Natural killer cell (primary cell): ENCODE data around the gene CRACR2A. TPM values are rescaled to one million over a fixed set of nuclear protein-coding genes. Genes with fewer than 3 reads are reported as not detected.

ENCODE experiments used
- ATAC-seq, 3 donors: fragments of 150-1000 bp in 2 of 3; fragments of 200-7000 bp in 1 of 3; cut with Tn5 transposase; 1 replicate in 1 of 3; 2 replicates in 2 of 3; pipeline ENCODE4 v1.10.0; 2021; ENCODE audit warnings: mild to moderate bottlenecking in 2 of 3, moderate library complexity in 2 of 3
- DNase-seq, 2 donors: peaks; one replicate each; pipeline versions ENCODE4 v3.0.0 to v3.0.0-alpha.2; 2013 to 2021; ENCODE audit warnings: mixed read lengths in 1 of 2
- H3K27ac ChIP-seq: one replicate; pipeline ENCODE4 v1.5.1; 2013; ENCODE audit warnings: mild to moderate bottlenecking, low read length
- H3K27me3 ChIP-seq: one replicate; pipeline ENCODE4 v1.6.1; 2013; ENCODE audit warnings: low read length; ENCODE audit not compliant: control insufficient read depth, insufficient read depth
- H3K36me3 ChIP-seq: one replicate; pipeline ENCODE4 v1.6.1; 2013; ENCODE audit warnings: low read length; ENCODE audit not compliant: control insufficient read depth, insufficient read depth
- H3K4me1 ChIP-seq: one replicate; pipeline ENCODE4 v1.6.1; 2013; ENCODE audit warnings: low read length; ENCODE audit not compliant: control insufficient read depth, insufficient read depth
- H3K4me3 ChIP-seq: one replicate; pipeline ENCODE4 v1.5.1; 2013; ENCODE audit warnings: low read length
- H3K9me3 ChIP-seq: one replicate; pipeline ENCODE4 v1.6.1; 2013; ENCODE audit warnings: low read length; ENCODE audit not compliant: control insufficient read depth, insufficient read depth
- H3K27ac Mint-ChIP-seq, 2 donors: one replicate each; pipeline ENCODE4 v1.8.0; 2022; ENCODE audit warnings: mild to moderate bottlenecking in 2 of 2, mixed read lengths in 2 of 2, moderate library complexity in 1 of 2
- H3K27me3 Mint-ChIP-seq, 2 donors: one replicate each; pipeline ENCODE4 v1.8.0; 2022; ENCODE audit warnings: low read depth in 2 of 2, mixed read lengths in 2 of 2
- H3K36me3 Mint-ChIP-seq: one replicate; pipeline ENCODE4 v1.8.0; 2022; ENCODE audit warnings: mixed read lengths
- H3K4me1 Mint-ChIP-seq, 2 donors: one replicate each; pipeline ENCODE4 v1.8.0; 2022; ENCODE audit warnings: mixed read lengths in 2 of 2
- H3K4me3 Mint-ChIP-seq: one replicate; pipeline ENCODE4 v1.8.0; 2022; ENCODE audit warnings: mild to moderate bottlenecking, moderate library complexity, mixed read lengths
- H3K9me3 Mint-ChIP-seq, 2 donors: one replicate each; pipeline ENCODE4 v1.8.0; 2022; ENCODE audit warnings: mixed read lengths in 2 of 2
- WGBS: methylation state at CpG from one replicate; pipeline ENCODE4 v1.1.7; 2013; ENCODE audit warnings: missing lambda C conversion rate; ENCODE audit not compliant: insufficient coverage; 5-methylcytosine and 5-hydroxymethylcytosine counted together
- intact Hi-C: fragments of 100-400 bp; cut with micrococcal nuclease; formaldehyde crosslinking; loops from one replicate; pipeline ENCODE4 v1.14.2; 2022
- total RNA-seq, 4 donors: library from RNA; stranded (reverse); fragments of 120-200 nt in 1 of 4; gene quantifications; one replicate each; pipeline versions ENCODE4 v1.2.3 to v1.2.4, GENCODE V29; 2013 to 2022
- TF ChIP-seq, protein P1 (sequence below): fragments of 200-600 bp; IDR thresholded peaks from one replicate; pipeline ENCODE4 v1.8.0; 2022; ENCODE audit warnings: antibody characterized with exemption

The CRACR2A gene
- total RNA-seq, 3 donors from 2014 or later (not counting 1 experiment from before 2014, with no cell fraction given) = 59.8 to 94.4 (median 80.5) TPM

DNA sequence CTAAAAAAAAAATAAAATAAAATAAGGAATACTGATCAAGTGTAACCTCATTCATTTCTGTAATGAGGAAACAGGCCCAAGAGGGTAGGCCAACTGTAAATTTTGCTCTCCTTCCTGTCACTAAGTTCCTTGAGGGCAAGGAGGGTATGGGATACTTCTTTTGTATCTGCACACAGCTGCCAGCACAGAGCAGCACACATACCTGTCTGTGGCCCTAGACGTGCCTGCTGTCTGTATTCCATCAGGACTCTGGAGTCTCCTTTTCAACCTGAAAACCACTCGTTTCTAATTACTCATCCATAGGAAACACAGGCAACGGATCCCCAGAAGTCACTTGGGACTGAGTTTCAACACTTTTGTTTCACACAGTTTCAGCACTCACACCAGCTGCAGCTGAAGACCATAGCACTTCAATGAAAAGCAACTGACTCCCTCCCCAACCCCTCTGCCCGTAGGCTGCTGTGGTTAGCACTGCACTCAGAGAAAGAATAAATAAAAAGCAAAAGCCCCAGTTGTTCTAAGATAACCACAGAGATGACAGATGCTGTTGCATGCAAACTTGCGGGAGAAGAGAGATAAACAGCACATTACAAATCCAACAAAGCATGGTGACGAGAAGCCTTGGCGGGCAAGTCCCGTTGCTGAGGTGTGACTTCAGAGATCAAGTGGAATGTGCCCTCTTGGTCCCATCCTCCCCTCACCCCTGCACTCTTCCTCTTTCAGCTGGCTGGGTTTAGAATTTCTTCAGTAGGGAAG, 24.9 kb downstream of the CRACR2A start:
- TF ChIP-seq, protein P1, sequence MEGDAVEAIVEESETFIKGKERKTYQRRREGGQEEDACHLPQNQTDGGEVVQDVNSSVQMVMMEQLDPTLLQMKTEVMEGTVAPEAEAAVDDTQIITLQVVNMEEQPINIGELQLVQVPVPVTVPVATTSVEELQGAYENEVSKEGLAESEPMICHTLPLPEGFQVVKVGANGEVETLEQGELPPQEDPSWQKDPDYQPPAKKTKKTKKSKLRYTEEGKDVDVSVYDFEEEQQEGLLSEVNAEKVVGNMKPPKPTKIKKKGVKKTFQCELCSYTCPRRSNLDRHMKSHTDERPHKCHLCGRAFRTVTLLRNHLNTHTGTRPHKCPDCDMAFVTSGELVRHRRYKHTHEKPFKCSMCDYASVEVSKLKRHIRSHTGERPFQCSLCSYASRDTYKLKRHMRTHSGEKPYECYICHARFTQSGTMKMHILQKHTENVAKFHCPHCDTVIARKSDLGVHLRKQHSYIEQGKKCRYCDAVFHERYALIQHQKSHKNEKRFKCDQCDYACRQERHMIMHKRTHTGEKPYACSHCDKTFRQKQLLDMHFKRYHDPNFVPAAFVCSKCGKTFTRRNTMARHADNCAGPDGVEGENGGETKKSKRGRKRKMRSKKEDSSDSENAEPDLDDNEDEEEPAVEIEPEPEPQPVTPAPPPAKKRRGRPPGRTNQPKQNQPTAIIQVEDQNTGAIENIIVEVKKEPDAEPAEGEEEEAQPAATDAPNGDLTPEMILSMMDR = no peak
- intact Hi-C loops = loop anchor here (1.0 to 2.0 kb wide), 3 partner anchors 17 to 592 kb away; no protein-coding TSS in a partner anchor
- H3K36me3 Mint-ChIP-seq = peaks cover 5% of the 10 kb centered on the region
- H3K27ac ChIP-seq = peak overlapping the region; percentile 89
- H3K36me3 ChIP-seq = peaks cover 29% of the 10 kb centered on the region
- H3K4me1 ChIP-seq = peaks cover 39% of the 10 kb centered on the region
- peak overlapping the region; percentile 88 for H3K4me3 Mint-ChIP-seq
- peak overlapping the region; percentile 88 to 95 for H3K27ac Mint-ChIP-seq
- 4% methylated on average over 8 of the region's 8 CpGs for WGBS
- no peaks in the 10 kb centered on the region for H3K27me3 ChIP-seq
- H3K27me3 Mint-ChIP-seq = no peaks in the 10 kb centered on the region
- ATAC-seq (peak; percentile 82 to 88 (median 86)), DNase-seq (peak; percentile 56 to 80)
- H3K4me3 ChIP-seq = peak overlapping the region; percentile 4
- no peaks in the 10 kb centered on the region for H3K9me3 ChIP-seq
- H3K4me1 Mint-ChIP-seq = peaks cover 53 to 64% of the 10 kb centered on the region in 2 donors
- H3K9me3 Mint-ChIP-seq = no peaks in the 10 kb centered on the region

DNA sequence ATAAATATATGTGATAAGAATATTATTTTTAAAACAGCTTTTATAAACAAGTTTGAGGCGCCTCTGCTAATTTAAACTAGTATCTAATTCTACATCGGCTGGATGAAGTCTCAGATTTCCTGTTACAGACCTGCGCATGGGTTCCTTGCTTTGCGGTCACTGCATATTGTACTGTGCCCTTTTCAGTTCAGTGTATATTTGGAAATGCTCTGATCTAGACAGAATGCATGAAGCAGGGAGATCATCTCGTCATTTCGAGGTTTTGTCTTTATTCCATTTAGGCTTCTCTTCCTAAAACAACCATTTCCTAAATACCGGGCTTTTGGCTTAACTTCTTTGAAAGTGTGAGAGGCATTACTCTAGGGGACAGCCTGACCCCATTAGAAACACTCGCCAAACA, 25.6 kb downstream of the CRACR2A start:
- peak overlapping the region; percentile 88 to 95 for H3K27ac Mint-ChIP-seq
- ATAC-seq (no peak), DNase-seq (no peak)
- Histone ChIP-seq H3K4me3 (no peak overlapping the region), H3K27me3 (no peaks in the 10 kb centered on the region), H3K36me3 (peaks cover 26% of the 10 kb centered on the region), H3K27ac (peak overlapping the region; percentile 89), H3K4me1 (peaks cover 36% of the 10 kb centered on the region), H3K9me3 (peaks cover 2% of the 10 kb centered on the region)
- no peaks in the 10 kb centered on the region for H3K9me3 Mint-ChIP-seq
- H3K4me3 Mint-ChIP-seq = peak overlapping the region; percentile 35
- peaks cover 10% of the 10 kb centered on the region for H3K36me3 Mint-ChIP-seq
- 69% methylated on average over 4 of the region's 8 CpGs for WGBS
- TF ChIP-seq, protein P1 = no peak
- H3K4me1 Mint-ChIP-seq = peaks cover 53 to 64% of the 10 kb centered on the region in 2 donors
- intact Hi-C loops = no loop called here
- no peaks in the 10 kb centered on the region for H3K27me3 Mint-ChIP-seq

DNA sequence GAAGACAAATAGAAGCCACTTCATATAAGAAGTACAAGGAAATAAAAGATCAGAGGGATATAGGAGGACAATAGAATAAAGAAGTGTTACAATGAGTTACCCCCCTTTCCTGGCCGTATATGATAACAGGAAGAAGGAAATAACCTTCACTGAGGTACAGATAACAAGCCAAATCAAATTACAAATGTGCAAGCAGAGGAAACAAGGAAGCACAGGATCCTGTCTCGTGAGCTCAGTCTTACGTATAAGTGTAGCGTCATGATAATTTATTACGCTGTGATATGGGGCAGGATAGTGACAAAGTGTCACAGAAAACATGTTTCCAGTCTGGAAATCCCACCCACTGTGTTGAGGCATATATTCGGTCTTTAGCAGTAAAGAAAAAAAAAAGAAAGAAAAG, 26.5 kb downstream of the CRACR2A start:
- TF ChIP-seq, protein P1 = no peak
- DNase-seq = peak in 1 of 2 donors; percentile 23
- H3K27ac ChIP-seq = no peak overlapping the region
- WGBS = 83% methylated on average over 6 of the region's 6 CpGs
- intact Hi-C loops = no loop called here
- H3K9me3 ChIP-seq = peaks cover 3% of the 10 kb centered on the region
- H3K27me3 ChIP-seq = no peaks in the 10 kb centered on the region
- ATAC-seq = no peak
- no peak overlapping the region for H3K4me3 ChIP-seq
- peaks cover 11% of the 10 kb centered on the region for H3K36me3 Mint-ChIP-seq
- peaks cover 57 to 62% of the 10 kb centered on the region in 2 donors for H3K4me1 Mint-ChIP-seq
- H3K9me3 Mint-ChIP-seq = no peaks in the 10 kb centered on the region
- H3K27me3 Mint-ChIP-seq = no peaks in the 10 kb centered on the region
- H3K4me1 ChIP-seq = peaks cover 36% of the 10 kb centered on the region
- H3K4me3 Mint-ChIP-seq = peak overlapping the region; percentile 81
- H3K36me3 ChIP-seq = peaks cover 23% of the 10 kb centered on the region
- H3K27ac Mint-ChIP-seq = peak overlapping the region; percentile 88 to 95
